Activated CD4-positive, alpha-beta memory T cell treated with anti-CD3 and anti-CD28 coated beads for 36 hours (primary cell): Measurements from ENCODE around the gene COX7C. TPM values are rescaled to one million over a fixed set of nuclear protein-coding genes. Genes with fewer than 3 reads are reported as not detected.
A peak's percentile ranks its signal among the peaks of the same experiment; 100 is the strongest.
"Not testable (repeated sequence)": the region's sequence is repeated elsewhere in the genome, so short reads cannot be mapped to it uniquely, and the experiment has no call there.

Experiments used
- CTCF ChIA-PET: fragments of 350-600 bp; sonication (Branson Sonifier 250); formaldehyde crosslinking; loops from one replicate; lab custom pipeline; 2021; ENCODE audit warnings: antibody characterized with exemption, inconsistent platforms; lab: Charles Lee
- POLR2A ChIA-PET: fragments of 350-600 bp; sonication (Branson Sonifier 250); formaldehyde crosslinking; loops from one replicate; lab custom pipeline; 2021; ENCODE audit warnings: antibody characterized with exemption; lab: Charles Lee
- DNase-seq: peaks from one replicate; pipeline ENCODE4 v3.0.0-alpha.2; 2020
- H3K27ac Mint-ChIP-seq: one replicate; pipeline ENCODE4 v1.8.0; 2021; ENCODE audit warnings: mixed read lengths
- H3K27me3 Mint-ChIP-seq: one replicate; pipeline ENCODE4 v1.8.0; 2021; ENCODE audit warnings: mixed read lengths
- H3K36me3 Mint-ChIP-seq: one replicate; pipeline ENCODE4 v1.8.0; 2021; ENCODE audit warnings: mixed read lengths
- H3K4me1 Mint-ChIP-seq: one replicate; pipeline ENCODE4 v1.8.0; 2021; ENCODE audit warnings: low read depth, mixed read lengths
- H3K4me3 Mint-ChIP-seq: one replicate; pipeline ENCODE4 v1.8.0; 2021; ENCODE audit warnings: mild to moderate bottlenecking, mixed read lengths
- H3K9me3 Mint-ChIP-seq: one replicate; pipeline ENCODE4 v1.8.0; 2021; ENCODE audit warnings: mixed read lengths
- intact Hi-C: fragments of 100-400 bp; cut with micrococcal nuclease; formaldehyde crosslinking; loops from one replicate; pipeline ENCODE4 v1.15.1; 2023
- total RNA-seq, 2 experiments: library from RNA; stranded (reverse); gene quantifications; one replicate each; pipeline ENCODE4 v1.2.3, GENCODE V29; 2021

The COX7C gene
- total RNA-seq, 2 experiments from 2014 or later: 640 to 681 TPM

DNA sequence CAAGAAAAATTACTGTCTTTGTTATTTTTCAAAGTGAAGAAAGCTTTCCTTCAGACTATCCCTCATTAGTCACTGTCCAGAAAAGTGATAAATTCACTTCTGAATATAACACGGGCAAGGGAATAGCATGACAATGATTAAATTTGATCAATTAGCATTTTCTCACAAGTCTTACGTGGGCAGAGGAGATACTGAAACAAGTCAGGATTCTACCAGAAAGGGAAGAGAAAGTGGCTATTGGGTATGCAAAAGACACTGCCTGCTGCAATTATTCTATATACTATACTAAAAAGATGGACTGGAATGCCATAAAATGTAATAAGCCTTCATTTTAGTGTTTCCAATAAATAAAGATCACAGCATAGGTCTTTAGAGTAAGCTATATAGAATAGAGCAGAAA, 7.4 kb downstream of the COX7C start:
- CTCF ChIA-PET: no interaction called here
- POLR2A ChIA-PET: no interaction called here
- H3K4me3 Mint-ChIP-seq: no peak overlapping the region

DNA sequence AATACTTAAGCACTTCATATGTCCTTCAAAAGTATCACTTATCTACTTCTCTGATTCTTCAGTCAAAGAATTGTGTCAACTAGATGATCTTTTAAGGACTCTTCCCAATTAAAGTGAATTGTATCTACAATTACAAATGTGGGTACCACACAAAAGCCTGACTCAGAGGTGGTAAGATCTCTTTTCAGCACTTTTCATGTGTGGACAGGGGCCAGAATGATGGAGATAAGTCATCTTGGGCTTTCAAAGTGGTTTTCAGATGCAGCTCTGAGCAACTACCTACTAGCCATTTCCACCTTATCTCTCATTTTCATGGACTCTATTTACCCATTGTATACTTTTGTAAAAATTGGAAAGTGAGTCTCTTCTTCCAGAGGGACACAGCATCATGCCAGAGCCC, 8.4 kb downstream of the COX7C start:
- DNase-seq: no peak
- Mint-ChIP-seq H3K27me3 (peaks cover 8% of the 10 kb centered on the region), H3K4me3 (no peak overlapping the region), H3K9me3 (no peaks in the 10 kb centered on the region), H3K4me1 (no peaks in the 10 kb centered on the region), H3K27ac (no peak overlapping the region), H3K36me3 (peaks cover 11% of the 10 kb centered on the region)
- intact Hi-C loops: no loop called here
- CTCF ChIA-PET: no interaction called here
- POLR2A ChIA-PET: no interaction called here

More for the DNA sequence above, 7.4 kb downstream of the COX7C start:
- H3K27ac Mint-ChIP-seq: no peak overlapping the region
- peaks cover 3% of the 10 kb centered on the region for H3K4me1 Mint-ChIP-seq
- H3K36me3 Mint-ChIP-seq: peaks cover 19% of the 10 kb centered on the region
- no peaks in the 10 kb centered on the region for H3K9me3 Mint-ChIP-seq
- no peak for DNase-seq
- peaks cover 8% of the 10 kb centered on the region for H3K27me3 Mint-ChIP-seq
- intact Hi-C loops: no loop called here

DNA sequence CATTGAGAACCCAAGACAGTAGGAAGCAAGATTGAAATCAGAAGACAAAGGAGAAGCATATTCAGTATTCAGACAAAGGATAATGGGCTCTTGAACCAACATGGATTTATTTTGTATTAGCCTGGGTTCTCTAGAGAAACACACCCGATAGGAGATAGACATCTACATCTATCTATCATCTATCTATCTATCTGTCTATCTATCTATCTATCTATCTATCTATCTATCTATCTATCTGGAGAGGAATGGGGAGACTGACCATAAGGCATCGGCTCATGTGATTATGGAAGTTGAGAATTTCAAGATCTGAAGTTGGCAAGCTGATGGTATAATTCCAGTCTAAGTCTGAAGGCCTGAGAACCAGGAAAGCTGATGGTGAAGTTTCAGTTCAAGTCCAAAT, 13.4 kb downstream of the COX7C start:
- no peak for DNase-seq
- H3K4me3 Mint-ChIP-seq: no peak overlapping the region
- H3K36me3 Mint-ChIP-seq: no peaks in the 10 kb centered on the region
- H3K27ac Mint-ChIP-seq: no peak overlapping the region
- POLR2A ChIA-PET: no interaction called here
- peaks cover 10% of the 10 kb centered on the region for H3K27me3 Mint-ChIP-seq
- intact Hi-C loops: no loop called here
- H3K9me3 Mint-ChIP-seq: no peaks in the 10 kb centered on the region
- no peaks in the 10 kb centered on the region for H3K4me1 Mint-ChIP-seq
- CTCF ChIA-PET: no interaction called here

- no peak overlapping the region for H3K4me3 Mint-ChIP-seq
- H3K9me3 Mint-ChIP-seq: no peaks in the 10 kb centered on the region
- ChIA-PET POLR2A (no interaction called here), CTCF (no interaction called here)
- intact Hi-C loops: no loop called here
- H3K27ac Mint-ChIP-seq: no peak overlapping the region
- H3K4me1 Mint-ChIP-seq: no peaks in the 10 kb centered on the region
- no peak for DNase-seq
- no peaks in the 10 kb centered on the region for H3K36me3 Mint-ChIP-seq
- peaks cover 7% of the 10 kb centered on the region for H3K27me3 Mint-ChIP-seq
Observed at GRCh38 chr5:86640998-86641397, 23.3 kb downstream of the COX7C start.

DNA sequence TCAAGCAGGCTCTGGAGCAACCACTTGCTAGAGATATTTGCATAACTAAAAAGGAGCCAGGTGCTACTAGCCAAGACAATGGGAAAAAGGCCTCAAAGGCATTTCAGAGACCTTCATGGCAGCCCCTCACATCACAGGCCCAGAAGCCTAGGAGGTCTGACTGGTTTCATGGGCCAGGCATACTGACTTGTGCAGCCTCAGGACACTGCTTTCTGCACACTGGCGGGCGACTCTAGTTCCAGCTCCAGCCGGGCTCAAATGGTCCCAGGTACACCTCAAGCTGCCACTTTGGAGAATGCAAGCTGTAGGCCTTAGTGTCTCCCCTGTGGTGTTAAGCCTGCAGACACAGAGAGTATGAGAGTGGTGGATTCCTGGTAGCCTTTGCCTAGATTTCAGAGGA, 27.1 kb downstream of the COX7C start:
- ChIA-PET POLR2A (no interaction called here), CTCF (no interaction called here)
- Mint-ChIP-seq H3K4me3 (no peak overlapping the region), H3K27ac (no peak overlapping the region), H3K36me3 (no peaks in the 10 kb centered on the region), H3K9me3 (no peaks in the 10 kb centered on the region), H3K4me1 (no peaks in the 10 kb centered on the region), H3K27me3 (peaks cover 9% of the 10 kb centered on the region)
- intact Hi-C loops: no loop called here
- DNase-seq: no peak

GRCh38 chr5:86645885-86646284, 28.1 kb downstream of the COX7C start:
- Mint-ChIP-seq H3K4me1 (no peaks in the 10 kb centered on the region), H3K27ac (no peak overlapping the region), H3K9me3 (no peaks in the 10 kb centered on the region), H3K4me3 (no peak overlapping the region), H3K36me3 (no peaks in the 10 kb centered on the region), H3K27me3 (peaks cover 9% of the 10 kb centered on the region)
- intact Hi-C loops: no loop called here
- ChIA-PET CTCF (no interaction called here), POLR2A (no interaction called here)
- DNase-seq: no peak

DNA sequence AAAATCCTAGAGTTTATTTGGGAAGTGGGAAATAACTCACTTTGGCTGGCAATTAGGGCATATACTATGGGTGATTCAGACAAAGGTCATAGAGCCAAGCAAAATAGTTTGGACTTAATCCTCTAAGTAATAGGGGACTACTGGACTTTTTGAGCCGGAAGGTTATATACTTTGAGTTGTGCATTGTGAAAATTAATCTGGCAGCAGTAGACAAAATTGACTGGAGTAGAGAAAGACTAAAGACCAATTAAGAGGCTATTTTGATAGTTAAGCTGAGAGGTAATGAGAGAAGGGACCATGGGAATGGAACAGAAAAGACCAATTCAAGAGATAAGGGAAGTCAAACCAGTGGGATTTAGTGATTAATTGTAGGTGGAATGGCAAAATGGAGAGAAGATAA, 28.9 kb downstream of the COX7C start:
- DNase-seq: no peak
- Mint-ChIP-seq H3K9me3 (no peaks in the 10 kb centered on the region), H3K36me3 (no peaks in the 10 kb centered on the region), H3K27ac (no peak overlapping the region), H3K4me1 (no peaks in the 10 kb centered on the region), H3K27me3 (peaks cover 8% of the 10 kb centered on the region), H3K4me3 (no peak overlapping the region)
- intact Hi-C loops: no loop called here
- ChIA-PET POLR2A (no interaction called here), CTCF (no interaction called here)

GRCh38 chr5:86649832-86650505, 32.2 kb downstream of the COX7C start:
- Mint-ChIP-seq H3K27me3 (peaks cover 8% of the 10 kb centered on the region), H3K9me3 (no peaks in the 10 kb centered on the region), H3K4me1 (no peaks in the 10 kb centered on the region), H3K27ac (no peak overlapping the region), H3K36me3 (no peaks in the 10 kb centered on the region), H3K4me3 (no peak overlapping the region)
- ChIA-PET POLR2A (no interaction called here), CTCF (no interaction called here)
- DNase-seq: no peak
- intact Hi-C loops: no loop called here

GRCh38 chr5:86660771-86661170, 43.0 kb downstream of the COX7C start:
- intact Hi-C loops, DNase-seq, POLR2A ChIA-PET, H3K36me3 Mint-ChIP-seq, H3K4me3 Mint-ChIP-seq, CTCF ChIA-PET, H3K4me1 Mint-ChIP-seq, H3K27ac Mint-ChIP-seq, H3K9me3 Mint-ChIP-seq: not testable (repeated sequence)
- peaks cover 22% of the 10 kb centered on the region for H3K27me3 Mint-ChIP-seq

GRCh38 chr5:86664173-86664572, 46.4 kb downstream of the COX7C start:
- intact Hi-C loops: no loop called here
- peaks cover 19% of the 10 kb centered on the region for H3K27me3 Mint-ChIP-seq
- H3K4me3 Mint-ChIP-seq: no peak overlapping the region
- CTCF ChIA-PET: no interaction called here
- H3K36me3 Mint-ChIP-seq: no peaks in the 10 kb centered on the region
- no peak overlapping the region for H3K27ac Mint-ChIP-seq
- no peaks in the 10 kb centered on the region for H3K4me1 Mint-ChIP-seq
- H3K9me3 Mint-ChIP-seq: no peaks in the 10 kb centered on the region
- POLR2A ChIA-PET: no interaction called here
- no peak for DNase-seq

DNA sequence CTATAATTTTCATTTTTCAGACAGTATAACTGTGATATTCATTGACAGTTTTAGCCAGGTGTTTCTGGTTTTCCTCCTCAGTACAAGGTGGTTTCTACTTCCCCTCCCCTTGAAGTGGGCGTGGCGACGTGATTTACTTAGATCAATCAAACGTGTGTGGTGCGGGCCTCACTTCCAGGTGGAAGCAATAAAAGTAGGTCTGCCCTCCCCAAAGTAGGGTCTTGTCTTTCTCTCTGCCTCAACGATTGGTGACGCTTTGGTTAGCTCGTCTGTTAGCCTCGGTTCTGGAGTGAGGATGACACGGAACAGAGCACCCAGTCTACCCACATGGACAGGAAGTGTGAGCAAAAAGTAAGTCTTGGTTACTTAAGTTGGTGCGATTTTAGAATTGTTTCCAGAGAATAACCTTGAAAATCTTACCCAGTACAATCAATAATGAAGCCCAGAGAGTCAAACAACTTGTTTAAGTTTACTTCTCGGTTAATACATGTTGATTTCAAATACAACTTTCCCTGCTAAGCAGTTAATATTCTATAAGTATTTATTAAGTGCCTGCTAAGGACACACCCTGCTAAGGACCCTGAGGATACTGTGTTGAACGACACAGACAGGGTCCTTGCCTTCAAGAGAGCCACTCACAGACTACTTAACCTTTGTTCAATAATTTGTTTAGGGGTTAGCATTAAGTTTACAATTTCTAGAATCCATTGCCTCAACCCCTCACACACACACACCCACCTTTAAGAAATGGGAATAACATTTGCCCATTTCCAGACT, 48.4 kb downstream of the COX7C start:
- no peaks in the 10 kb centered on the region for H3K36me3 Mint-ChIP-seq
- H3K27ac Mint-ChIP-seq: no peak overlapping the region
- ChIA-PET CTCF (no interaction called here), POLR2A (no interaction called here)
- no peak overlapping the region for H3K4me3 Mint-ChIP-seq
- intact Hi-C loops: no loop called here
- DNase-seq: peak; percentile 11
- no peaks in the 10 kb centered on the region for H3K9me3 Mint-ChIP-seq
- no peaks in the 10 kb centered on the region for H3K4me1 Mint-ChIP-seq
- peaks cover 13% of the 10 kb centered on the region for H3K27me3 Mint-ChIP-seq

DNA sequence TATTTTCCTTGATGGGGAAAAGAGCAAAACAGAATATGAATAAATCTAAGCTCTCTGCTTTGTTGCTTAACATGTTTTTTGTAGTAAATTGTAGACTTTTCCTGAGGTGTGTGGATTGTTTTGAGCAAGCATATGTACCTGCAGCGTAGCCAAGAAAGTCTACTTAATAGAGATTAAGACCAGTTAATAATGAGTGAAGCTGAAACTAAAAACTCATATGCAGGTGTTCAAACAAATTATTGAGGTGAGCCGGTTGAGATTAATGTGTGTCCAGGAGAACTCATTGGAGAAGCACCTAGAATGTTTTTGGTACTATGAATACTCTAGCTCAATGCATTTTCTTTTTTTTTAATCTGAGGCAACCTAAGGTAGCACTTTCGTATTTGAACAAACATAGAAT, 49.2 kb downstream of the COX7C start:
- H3K36me3 Mint-ChIP-seq: no peaks in the 10 kb centered on the region
- ChIA-PET POLR2A (no interaction called here), CTCF (no interaction called here)
- intact Hi-C loops: no loop called here
- H3K9me3 Mint-ChIP-seq: no peaks in the 10 kb centered on the region
- no peak for DNase-seq
- H3K27ac Mint-ChIP-seq: no peak overlapping the region
- peaks cover 11% of the 10 kb centered on the region for H3K27me3 Mint-ChIP-seq
- H3K4me3 Mint-ChIP-seq: no peak overlapping the region
- H3K4me1 Mint-ChIP-seq: no peaks in the 10 kb centered on the region
